ENCODE data around the gene MIP.

GRCh38 chr12:56469007-56469930 lies 14.8 kb upstream of the MIP start:
- TF ChIP-seq CTCF (IDR thresholded peaks at IDR 0.05), result no peak
- TF ChIP-seq POLR2A (IDR thresholded peaks at IDR 0.05), result no peak
- no peak for TF ChIP-seq POLR2AphosphoS5 (IDR thresholded peaks at IDR 0.05; ENCODE audit: insufficient read depth in 1 of 2, low read depth in 1 of 2)

All from vagina (tissue), 2 donors.